ENCODE results near the gene UNC13A.

DNA sequence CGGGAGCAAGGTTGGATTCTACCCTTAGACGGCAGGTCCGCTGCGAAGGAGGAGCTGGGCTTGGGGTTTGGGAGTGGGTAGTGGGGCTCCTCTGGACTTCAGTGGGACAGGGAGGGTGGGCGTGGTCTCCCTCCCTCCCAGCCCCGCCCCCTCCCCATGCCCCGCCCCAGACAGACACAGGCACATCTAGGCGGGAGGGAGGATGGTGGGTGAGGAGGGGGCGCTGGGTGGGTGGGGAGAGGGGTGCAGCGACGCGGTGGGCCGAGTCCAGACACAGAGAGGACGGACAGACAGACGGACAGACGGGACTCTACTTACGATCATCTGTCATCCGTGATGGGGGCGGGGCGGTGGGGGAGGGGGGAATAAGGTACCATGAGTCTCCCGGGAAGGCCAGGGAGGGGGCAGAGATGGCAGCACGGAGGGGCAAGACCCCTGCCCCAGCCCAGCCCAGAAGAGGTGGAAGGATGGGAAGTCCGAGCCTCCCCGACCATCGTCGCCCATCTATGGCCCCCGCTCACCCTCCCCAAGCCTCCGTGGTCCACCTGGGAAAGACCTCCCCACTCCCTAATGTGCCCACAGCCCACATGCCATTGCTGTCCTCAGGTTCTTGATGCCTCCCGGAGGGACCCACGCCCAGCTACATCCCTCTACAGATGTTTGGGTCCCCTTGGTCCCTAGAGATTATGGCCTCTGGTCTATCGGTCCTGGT is 64.8 kb downstream of the UNC13A start:
- TF ChIP-seq EZH2 (IDR thresholded peaks at IDR 0.05; ENCODE audit: borderline replicate concordance, low read depth, low read length, severe bottlenecking), result no peak
- TF ChIP-seq, protein P1, sequence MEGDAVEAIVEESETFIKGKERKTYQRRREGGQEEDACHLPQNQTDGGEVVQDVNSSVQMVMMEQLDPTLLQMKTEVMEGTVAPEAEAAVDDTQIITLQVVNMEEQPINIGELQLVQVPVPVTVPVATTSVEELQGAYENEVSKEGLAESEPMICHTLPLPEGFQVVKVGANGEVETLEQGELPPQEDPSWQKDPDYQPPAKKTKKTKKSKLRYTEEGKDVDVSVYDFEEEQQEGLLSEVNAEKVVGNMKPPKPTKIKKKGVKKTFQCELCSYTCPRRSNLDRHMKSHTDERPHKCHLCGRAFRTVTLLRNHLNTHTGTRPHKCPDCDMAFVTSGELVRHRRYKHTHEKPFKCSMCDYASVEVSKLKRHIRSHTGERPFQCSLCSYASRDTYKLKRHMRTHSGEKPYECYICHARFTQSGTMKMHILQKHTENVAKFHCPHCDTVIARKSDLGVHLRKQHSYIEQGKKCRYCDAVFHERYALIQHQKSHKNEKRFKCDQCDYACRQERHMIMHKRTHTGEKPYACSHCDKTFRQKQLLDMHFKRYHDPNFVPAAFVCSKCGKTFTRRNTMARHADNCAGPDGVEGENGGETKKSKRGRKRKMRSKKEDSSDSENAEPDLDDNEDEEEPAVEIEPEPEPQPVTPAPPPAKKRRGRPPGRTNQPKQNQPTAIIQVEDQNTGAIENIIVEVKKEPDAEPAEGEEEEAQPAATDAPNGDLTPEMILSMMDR (IDR thresholded peaks at IDR 0.05; ENCODE audit: borderline replicate concordance, extremely low read depth, low read length, poor library complexity, severe bottlenecking), result no peak
